ENCODE measurements around the gene ABCA4.

ABCA4 gene

DNA sequence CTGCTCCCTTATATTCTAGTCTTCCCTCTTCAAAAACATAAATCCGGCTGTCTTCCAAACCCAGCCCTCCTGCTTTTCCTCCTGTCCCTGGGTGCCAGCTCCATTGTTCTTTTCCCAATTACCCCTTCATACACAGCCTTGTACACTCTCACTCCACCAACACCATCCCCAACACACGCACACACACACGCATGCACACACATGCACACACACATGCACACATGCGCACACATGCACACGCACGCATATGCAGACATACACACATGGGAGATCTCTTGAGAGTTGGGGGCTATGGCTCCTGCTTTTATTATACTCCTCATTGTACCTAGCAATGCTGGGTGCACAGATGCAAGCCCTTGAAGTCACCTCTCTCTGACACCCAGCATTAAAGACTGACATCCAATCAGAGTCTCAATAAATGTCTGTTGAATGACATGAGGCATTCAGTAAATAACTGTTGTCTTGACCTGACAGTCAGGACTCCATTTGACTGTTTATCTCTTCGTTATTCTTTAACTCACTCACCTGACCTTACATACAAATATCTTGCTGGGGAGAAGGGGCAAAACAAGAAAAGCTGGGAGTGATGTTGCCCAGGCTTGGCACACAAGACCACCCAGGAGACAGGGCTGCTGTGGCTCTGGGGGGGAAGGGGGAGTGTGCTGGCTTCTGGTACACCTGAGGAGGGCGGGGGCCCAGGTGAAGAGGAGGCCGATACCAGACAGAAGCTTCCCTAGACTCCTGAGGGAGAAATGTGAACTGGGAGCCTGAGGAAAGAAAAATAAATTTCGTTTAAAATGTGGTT, 16.0 kb downstream of the ABCA4 start:
- no peak for DNase-seq (ENCODE audit: low spot score)

DNA sequence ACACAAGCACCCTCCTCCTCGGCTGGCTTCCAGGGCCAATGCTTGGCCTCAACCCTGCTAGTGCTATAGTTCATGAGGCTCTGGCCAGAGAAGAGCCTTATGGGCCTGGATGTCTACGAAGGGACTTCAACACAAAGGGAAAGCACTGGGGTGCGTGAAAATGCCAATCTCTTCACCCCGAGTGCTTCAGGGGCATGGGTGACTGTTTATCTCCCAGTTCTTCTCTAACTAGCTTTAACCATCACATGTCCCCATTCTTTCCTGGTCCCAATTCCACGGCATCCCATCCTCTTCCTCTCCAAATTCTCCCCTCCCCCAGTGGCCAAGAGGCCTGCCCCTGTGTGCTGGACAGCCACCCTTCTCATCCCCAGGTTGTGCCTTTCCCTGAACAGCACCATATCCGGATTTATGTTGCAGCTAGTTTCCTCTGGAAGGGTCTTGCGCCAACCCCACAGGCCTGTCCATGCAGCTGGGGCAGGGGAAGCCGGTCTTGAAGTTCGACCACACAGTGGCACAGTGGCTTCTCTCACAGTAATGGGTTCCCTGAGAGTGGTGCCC, 16.7 kb downstream of the ABCA4 start:
- no peak for DNase-seq (ENCODE audit: low spot score)

DNA sequence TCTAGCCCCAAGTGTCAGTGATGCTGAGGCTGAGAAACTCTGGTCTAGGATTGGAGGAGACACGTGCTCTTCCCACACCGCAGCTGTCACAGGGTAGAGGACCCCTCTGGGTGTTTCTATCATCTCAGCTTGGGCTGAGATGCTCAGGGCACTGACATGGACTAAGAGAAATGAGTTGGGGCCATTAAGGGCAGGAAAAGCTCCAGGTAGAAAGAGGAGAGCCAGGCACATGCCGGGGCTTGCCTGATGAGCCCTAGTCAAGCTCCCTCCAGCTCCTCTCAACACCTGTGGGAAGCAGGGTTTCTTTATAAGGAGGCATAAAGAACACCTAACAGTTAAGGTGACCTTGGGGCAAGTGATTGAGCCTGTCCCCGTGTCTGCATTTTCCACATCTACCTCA, 17.3 kb downstream of the ABCA4 start:
- DNase-seq (ENCODE audit: low spot score): no peak

DNA sequence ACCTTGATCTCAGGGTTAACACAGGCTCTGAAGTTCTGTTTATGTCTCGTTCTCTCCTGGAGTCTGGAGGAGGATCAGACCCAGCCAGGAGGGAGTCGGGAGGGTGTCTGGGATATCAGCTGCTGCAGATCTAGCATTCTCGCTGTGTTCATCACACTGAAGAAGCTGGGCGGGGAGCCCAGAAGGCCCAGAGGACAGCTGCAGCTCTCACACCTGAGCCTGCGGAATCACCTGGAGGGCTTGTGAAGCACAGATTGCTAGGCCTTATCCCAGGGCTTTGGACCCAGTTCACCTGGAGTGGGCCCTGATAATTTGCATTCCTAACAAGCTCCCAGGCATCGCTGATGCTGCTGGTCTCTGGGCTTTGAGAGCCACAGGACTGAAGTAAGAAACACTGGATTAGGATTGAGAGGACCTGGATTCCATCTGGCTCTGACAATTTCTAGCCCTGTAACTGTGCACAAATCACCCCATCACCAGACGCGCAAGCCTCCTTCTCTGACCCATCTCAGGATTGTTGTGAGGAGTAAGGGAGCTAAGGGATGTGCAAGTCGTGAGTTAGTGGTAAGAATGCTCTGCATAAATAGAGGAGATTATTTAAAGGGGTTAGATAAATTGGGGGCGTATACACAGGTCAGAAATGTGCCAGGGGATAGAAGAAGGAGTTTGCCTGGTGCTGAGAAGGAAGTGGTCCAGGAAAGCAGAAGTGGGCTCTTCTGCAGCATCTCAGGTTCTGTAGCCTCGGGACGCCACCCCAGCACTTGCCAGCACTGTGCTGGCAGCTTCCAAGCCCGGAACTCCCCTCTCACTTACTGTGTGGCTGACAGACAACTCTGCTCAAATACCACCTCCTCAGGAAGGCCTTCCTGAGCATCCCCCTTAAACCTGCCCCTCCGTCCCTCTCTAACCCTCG, 19.1 kb downstream of the ABCA4 start:
- no peak for DNase-seq (ENCODE audit: low spot score)

DNA sequence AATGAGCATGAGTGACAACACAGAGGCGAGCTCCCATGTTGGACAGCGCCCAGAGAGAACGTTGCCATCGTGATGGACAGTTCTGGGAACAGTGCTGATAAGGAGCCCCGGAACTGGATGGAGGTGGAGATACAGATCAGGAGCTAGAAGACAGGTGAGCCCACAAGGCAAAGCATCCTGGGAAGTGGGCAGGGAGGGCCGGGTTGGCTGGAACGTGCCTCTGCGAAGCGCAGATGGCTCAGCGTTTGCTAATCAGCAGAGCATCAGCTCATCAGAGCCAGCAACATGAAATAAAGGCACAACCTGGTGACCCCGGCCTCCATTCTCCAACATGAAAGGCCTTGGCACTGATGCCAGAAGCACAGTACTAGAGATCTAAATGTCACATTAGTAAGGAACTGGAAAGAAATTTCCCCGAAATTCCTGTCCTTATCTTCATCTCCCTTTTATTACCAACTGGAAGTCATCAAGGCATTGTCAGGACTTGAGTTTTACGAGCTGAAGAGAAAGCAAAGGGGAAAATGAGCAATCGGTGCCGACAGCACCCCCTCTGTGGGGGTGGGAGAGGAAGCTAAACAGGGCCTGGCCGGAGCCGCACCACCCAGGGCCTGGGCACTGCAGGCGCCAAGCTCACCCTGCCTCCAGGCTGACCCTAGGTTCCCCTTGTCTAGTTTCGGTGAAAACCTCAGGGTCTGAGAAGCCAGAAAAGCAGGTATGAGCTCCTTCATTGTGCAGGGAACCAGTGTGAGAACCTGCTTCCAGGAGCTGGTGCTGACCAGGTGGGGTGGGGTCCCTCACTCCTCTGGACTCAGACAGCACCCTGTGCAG, 19.9 kb downstream of the ABCA4 start:
- DNase-seq (ENCODE audit: low spot score): no peak

DNA sequence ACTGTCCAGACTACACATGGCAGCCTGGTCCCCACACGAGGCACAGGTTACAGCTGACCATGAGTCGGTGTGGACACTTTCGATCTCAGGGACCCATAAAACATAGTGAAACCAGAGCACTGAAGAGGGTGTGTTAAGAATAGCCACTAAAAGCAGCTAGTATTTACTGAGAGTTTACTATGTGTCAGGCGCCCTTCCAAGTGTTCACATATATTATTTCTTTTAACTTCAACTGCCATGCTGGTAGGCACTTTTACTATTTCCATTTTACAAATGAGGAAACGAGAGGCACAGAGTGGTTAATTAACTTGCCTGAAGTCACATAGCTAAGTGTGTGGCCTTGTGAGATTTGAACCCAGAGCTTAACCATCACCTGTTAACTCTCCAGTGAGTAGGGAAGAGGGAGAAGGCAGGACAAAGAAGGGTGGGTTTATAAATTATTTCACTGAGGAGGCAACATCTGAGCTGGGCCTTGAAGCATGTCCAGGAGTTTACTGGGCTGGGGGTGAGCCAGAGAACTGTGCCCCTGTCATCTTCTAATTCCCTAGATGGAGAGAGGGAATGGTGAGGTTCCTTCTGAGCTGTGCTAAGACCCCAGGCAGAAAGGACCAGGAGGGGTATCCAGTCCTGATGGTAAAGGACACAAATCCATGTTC, 20.7 kb downstream of the ABCA4 start:
- no peak for DNase-seq (ENCODE audit: low spot score)

DNA sequence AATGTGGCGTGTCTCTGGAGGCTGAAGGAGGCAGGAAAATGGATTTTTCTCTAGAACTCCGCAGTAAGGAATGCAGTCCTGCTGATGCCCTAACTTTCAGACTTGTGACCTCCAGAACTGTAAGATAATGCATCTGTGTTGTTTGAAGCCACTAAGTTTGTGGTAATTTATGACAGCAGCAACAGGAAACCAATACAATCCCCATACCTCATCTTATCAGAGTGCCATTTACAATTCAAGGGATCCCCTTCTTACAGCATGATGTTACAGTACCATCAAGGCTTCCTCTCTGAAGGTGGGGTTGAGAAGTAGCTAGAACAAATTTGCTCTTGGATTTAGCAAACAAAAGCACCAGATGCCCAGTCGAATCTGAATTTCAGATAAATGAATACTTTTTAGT, 21.6 kb downstream of the ABCA4 start:
- no peak for DNase-seq (ENCODE audit: low spot score)

DNA sequence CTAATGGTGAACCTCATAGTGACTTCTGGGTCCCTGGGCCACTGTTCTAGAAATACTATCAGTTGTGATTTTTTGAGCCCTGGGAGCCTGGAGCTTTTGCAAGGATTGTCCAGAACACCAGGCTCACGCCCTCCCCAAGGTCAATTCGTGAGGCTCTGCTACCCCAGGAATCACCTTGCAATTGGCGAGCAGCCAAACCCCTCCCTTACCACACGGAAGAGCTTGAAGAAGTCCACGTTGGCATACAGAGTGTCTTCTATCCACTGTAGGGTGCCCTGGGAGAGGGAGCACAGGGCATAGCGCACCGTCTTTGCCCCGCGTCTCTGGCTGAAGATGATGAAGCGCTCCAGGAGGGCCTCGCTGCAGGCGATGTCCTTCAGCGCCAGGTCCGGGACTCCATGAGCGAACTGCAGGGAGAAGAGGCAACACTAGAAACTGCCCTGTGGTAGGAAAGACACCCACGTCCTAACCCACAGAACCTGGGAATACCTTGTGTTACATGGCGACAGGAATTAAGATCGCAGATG, 22.3 kb downstream of the ABCA4 start:
- DNase-seq (ENCODE audit: low spot score): no peak

DNA sequence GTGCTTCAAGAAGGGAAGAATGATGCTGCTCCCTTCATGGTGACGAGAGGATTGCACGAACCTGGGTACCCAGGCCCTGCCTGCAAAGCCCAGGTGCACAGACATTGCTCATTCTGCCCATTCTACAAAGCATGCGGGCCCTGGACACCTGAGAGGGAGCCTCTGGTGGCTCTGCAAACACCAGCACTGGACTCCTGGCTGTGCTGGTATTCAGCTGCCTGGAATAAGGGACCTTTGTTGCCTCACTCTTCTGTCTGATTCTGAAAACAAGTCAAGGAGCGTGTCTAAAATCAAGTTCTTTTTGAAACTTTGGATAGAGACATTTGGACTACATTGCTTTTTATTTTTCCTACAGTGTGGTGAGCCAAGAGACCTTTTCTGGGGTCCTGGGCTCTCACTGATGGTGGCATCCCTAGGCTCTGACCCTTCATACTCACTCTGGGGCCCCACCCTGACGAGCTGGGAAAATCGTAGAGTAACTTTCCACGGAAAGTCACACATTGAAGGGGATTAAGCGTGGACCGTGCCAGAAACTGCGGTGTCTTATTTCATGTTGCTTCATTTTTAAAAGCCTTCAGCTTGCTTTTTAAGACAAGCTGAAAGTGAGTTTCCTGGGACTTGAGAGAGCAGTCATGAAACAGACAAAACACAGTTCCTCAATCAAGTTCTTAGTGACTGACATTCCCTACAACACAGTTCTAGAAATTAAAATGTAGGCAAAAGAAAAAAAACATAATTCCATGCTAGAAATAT, 24.0 kb downstream of the ABCA4 start:
- DNase-seq (ENCODE audit: low spot score): no peak

DNA sequence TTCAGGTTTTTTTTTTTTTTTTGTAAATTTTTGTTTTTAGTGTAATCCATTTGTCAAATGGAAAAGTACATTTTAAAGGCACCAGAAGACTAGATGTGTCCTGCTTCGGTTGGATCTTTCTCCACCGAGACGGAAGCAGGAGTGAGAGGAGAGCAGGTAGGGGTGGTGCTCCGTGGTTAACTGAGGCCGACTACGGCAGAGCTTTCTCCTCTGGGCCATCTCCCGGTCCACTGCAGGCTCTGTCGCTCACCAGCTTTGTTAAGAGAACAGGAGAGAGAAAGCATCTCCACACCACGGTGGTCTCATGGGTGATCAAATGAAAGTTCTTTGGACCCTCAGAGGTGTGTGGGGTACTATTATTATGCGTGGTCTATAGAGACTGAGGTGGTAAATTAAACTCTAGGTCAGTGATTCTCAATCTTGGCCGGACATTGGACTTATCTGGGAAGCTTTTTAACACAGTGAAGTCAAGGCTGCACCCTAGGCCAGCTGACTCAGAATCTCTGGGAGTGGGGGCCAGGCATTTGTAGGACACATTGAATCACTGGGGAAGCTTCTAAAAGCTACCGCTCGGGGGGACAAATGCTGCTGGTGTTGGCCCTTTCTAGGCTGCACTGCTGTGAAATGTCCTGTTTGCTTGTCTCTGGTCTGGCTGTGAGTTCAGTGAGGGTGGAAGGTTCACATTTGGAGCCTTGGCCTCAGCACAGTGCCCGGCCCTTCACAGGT, 25.0 kb downstream of the ABCA4 start:
- no peak for DNase-seq (ENCODE audit: low spot score)

DNA sequence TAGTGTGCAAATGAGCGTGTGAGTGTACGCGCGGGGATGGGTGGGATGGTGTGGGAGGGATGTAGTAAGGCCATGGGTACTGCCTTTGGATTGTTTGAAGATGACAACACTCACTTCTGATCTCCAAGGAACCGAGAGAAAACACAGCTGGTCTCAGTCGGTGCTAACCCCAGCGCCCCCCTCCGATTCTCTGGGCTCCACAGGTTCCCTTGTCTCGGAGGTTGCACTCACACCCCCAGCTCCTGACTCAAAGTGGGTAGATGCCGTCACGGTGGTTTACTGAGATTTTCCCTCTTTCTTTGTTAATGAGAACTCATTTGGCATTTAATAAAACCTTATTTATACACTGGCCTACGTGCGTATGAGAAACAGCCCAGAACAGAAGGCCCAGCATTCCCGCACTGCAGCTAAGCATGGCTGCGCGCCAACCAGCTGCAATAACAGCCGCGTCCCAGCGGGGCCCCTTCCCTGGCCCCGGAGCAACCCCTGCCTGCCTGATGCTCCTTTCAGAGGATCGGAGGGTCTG, 25.8 kb downstream of the ABCA4 start:
- DNase-seq (ENCODE audit: low spot score): no peak

DNA sequence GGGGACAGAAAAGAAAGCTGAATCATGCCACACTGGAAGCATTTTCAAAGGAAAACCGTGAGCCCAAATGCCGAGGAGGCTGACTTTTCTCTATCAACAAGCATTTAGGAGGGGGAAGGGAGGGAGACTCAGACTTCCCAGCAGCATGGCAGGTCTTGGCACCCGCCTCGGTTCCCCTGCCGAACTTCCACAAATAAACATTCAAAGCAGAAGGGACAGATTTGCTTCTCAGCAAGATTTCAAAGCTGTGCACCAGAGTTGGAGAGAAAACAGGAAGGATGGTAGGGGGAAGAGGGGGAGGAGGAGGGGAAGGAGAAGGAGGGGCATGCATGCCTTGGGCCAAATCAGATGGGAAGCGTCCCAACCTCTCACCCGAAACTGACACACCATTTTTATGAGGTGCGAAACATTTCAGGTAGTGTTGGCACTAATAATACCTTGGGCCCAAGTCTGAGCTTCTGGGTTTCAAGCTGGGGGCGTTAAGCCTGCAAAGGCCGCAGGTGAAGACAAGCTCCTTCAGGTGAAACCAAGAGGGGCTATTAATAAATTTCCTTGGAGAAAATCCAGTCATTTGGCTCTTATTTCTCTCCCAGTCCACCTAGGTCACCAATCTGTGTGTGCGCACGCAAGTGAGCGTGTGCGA, 26.4 kb downstream of the ABCA4 start:
- no peak for DNase-seq (ENCODE audit: low spot score)

DNA sequence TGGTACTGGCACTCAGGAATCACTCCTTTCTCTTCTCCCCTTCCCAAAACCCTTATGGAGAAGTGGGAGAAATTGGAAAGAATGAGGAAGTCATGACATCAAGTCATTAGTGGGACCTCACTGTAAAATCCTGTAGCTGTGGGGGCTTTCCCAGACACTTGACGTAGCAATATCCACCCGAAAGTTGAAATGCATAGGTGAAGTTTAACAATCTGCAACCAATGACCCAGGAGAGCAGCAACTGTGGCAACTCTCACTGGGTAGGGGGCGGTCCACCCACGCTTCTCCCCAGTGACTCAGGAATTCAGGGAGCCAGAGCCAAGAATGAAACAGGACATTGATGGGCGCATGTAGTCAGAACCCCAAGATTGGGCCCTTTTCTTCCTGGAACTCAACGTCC, 27.0 kb downstream of the ABCA4 start:
- no peak for DNase-seq (ENCODE audit: low spot score)

DNA sequence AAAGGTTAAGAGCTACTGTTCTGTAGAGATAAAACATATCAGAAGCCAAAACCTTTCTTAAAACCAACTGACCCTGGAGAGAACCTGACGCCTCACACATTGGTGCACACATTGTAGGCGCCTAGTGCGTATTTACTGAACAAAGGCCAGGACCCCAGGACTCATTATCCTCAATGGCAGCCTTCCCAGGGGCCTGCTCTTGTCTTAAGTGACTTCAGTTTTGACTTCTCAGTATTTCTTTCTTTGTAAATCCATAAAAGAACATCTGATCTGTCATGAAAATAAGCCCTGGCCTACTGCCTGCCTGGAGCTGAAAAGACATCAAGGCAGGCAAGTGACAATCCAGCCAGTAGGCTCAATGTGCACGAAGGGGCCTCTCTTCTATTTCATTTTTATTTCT, 27.6 kb downstream of the ABCA4 start:
- no peak for DNase-seq (ENCODE audit: low spot score)

DNA sequence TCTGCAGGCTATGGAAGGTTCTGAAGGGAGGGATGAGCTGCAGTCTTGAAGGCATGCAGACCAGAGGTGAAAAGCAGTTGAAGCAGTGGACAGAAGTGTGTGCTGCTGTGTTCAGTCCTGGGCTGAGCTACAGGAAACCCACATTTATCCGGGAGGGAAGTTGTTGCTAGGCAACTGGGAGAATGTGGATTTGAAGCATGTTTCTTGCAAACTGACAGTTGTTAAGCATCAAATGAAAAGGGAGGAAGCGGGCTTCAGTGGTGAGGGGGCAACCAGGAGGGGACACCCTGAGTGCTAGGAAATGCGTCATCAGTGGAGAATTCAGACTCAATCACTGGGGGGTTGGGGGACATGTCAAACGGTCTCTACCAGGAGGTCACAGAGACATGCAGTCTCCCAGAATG, 28.7 kb downstream of the ABCA4 start:
- DNase-seq (ENCODE audit: low spot score): no peak

DNA sequence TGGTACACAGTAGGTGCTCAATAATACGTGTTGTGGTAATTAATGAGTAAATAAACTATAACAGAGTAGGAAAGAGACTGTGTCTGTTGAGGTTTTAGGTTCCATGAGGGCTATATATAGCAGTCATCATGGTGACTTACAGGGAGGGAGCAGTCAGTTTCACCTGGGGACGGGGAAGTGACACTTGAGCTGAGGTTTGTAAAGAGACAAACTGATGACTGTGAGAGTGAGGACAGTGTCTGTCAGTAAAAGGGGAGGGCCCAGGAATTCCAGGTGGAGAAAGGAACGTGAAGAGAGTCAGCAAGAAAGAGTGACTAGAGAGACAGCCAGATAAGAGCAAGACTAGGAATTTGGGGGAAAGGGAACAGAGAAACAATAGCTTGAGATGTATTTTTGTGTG, 30.2 kb downstream of the ABCA4 start:
- DNase-seq (ENCODE audit: low spot score): no peak

DNA sequence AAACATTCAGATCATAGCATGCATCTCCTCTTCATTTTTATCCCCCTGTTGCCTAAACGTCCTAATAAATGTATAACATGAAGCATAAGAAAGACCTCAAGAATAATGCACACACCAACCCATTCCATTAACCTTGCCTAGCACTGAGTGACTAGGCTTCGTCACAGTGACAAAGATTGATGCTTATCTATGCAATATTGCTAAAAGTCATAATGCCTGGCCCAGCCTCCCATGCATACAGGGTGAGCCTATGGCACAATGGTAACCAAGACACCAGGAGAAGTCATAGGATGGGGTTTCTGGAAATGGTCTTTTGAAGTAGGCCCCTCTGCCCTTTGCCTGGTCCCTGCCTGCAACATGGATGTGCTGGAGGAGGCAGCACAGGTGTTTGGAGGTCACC, 33.8 kb downstream of the ABCA4 start:
- no peak for DNase-seq (ENCODE audit: low spot score)

DNA sequence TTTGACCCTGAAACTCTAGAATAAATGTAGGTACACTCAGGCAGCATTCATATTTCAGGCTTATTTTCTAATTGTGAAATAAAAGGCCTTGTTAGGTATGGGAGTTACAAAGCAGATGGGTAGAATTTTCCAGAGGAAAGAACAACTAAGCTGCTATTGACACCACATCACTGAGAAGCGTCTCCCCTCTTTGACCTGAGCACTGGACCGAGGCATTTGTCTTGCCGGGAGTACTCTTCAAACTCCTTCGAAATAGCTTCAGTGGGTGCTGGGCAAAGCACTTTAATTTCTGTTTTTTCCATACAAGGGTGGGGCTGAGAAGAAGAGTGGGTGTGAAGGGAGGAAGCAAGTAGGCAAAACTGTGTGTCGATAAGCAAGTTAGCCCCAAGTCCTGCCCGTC, 36.4 kb downstream of the ABCA4 start:
- no peak for DNase-seq (ENCODE audit: low spot score)

DNA sequence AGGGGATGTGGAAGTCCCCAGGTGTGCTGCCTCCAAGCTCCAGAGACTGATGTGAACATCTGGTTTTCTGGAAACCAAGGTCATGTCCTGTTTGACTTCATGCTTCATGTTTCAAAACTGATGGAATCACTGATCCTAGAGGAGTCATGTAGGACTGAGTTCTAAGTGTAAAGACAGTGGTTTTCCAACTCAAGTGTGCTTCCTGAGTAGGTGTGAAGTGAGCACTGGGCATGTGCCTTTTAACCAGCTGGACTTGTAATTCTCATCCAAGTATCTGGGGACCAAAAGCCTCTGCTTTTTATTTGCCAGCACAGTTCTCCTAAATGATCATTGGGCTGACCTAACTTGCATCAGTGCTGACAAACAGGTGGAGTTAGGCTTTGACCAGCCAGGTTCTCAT, 36.9 kb downstream of the ABCA4 start:
- DNase-seq (ENCODE audit: low spot score): no peak

Measured in hematopoietic multipotent progenitor cell treated with erythropoietin and hydrocortisone succinate and interleukin-3 and kit ligand, for 17 days (in vitro differentiated cells).